GM18505 (cell line): ENCODE data around the gene SLC2A4.
A peak's percentile ranks its signal among the peaks of the same experiment; 100 is the strongest.

Experiments
- ATAC-seq: cut with Tn5 transposase; IDR thresholded peaks from one replicate; pipeline ENCODE4 v1.9.1; 2021; ENCODE audit not compliant: unreplicated experiment
- POLR2A ChIP-seq: IDR thresholded peaks from 4 replicates; pipeline ENCODE4 v1.6.1; 2011; ENCODE audit warnings: borderline replicate concordance; ENCODE audit not compliant: insufficient read depth, insufficient read length; ENCODE audit errors: extremely low read depth

Gene SLC2A4

GRCh38 chr17:7293159-7293558 is 11.6 kb downstream of the SLC2A4 start:
- ATAC-seq = no peak
- TF ChIP-seq POLR2A = no peak

- no peak for TF ChIP-seq POLR2A
- peak; percentile 1 for ATAC-seq
Observed at GRCh38 chr17:7293816-7294613, 12.5 kb downstream of the SLC2A4 start.

DNA sequence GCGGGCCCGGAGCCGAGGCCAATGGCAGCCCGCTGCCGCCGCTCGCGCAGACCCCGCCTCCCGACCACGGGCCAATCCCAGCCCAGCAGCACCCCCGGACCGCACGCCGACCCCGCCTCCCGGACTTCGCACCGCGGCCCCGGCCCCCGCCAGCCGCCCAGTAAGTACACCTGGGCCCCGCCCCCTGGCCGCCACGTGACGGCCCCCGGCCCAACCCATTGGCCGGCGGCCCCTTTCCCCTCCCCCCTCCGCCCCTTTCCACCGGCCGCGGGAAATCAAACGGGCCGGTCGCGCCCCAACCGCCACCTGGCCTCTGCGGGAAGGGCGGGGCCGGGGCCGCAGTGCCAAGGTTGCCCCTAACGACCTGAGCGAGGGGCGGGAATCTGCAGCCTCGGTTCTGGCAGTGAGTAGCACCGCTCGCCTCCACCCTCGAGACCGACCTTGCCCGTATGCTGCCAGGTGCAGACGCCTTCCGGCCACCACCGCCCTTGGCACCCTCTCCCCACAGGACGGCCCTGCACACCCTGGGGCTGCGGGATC is 13.2 kb downstream of the SLC2A4 start, which contains the start of gene YBX2:
TSS of gene YBX2 (minus strand) at position 26 of the 540 bp plus-strand sequence. CDS start 139 bp downstream, outside the sequence.
- TF ChIP-seq POLR2A = no peak
- peak; percentile 41 for ATAC-seq

- no peak for ATAC-seq
Observed at GRCh38 chr17:7295230-7296180, 14.0 kb downstream of the SLC2A4 start.

DNA sequence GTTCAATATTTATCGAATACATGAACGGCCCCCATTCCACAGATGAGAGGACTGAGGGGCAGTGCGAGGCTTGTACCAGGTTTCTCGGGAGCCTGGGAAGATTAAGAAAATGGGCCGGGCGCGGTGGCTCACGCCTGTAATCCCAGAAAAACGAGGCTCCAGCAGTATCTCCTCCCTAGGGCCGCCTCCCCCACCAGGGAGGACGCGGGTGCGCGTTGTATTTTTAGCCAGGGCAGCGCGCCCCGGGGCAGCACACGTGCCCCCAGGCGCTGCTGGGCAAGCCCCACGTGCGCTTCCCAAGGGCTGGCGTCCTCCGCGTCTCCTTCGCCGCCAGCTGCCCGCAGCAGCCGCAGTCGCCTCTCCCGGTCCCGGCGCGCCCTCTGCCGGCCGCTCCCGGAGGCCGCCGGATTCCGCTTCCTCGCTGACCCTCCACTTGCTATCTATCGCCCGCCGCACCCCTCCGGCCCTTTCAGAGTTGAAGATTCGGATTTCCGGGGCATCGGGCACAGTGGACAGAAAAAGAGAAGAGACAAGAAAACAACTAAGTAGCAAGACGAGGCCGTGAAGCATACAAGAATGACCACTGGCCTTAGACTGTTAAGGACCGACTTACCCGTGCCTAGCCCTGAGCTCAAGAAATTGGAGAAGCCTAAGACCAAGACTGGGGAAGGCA is 14.8 kb downstream of the SLC2A4 start:
- no peak for ATAC-seq
- no peak for TF ChIP-seq POLR2A

More at GRCh38 chr17:7295230-7296180, 14.0 kb downstream of the SLC2A4 start:
- TF ChIP-seq POLR2A = no peak

DNA sequence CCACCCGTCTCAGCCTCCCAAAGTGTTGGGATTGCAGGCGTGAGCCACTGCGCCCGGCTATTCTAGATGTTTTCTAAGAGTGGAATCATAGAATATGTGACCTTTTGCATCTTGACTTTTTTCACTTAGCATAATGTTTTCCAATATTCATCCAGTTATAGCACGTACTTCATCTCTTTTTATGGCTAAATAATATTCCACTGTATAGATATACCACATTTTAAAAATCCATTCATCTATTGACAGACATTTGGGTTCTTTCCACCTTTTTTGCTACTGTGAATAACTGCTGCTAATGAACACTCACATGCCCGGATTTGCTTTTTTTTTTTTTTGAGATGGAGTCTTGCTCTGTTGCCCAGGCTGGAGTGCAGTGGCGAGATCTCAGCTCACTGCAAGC is 22.7 kb downstream of the SLC2A4 start:
- no peak for ATAC-seq
- TF ChIP-seq POLR2A = no peak

- ATAC-seq = peak; percentile 67
- TF ChIP-seq POLR2A = peak; percentile 86
Observed at GRCh38 chr17:7306911-7307685, 25.6 kb downstream of the SLC2A4 start, which contains the start of gene EIF5A. TSS of gene EIF5A (plus strand) at chr17:7307628. CDS start at chr17:7309636, 2,008 bp downstream.

- no peak for TF ChIP-seq POLR2A
- peak; percentile 9 for ATAC-seq
Observed at GRCh38 chr17:7307686-7308624, 26.4 kb downstream of the SLC2A4 start.

DNA sequence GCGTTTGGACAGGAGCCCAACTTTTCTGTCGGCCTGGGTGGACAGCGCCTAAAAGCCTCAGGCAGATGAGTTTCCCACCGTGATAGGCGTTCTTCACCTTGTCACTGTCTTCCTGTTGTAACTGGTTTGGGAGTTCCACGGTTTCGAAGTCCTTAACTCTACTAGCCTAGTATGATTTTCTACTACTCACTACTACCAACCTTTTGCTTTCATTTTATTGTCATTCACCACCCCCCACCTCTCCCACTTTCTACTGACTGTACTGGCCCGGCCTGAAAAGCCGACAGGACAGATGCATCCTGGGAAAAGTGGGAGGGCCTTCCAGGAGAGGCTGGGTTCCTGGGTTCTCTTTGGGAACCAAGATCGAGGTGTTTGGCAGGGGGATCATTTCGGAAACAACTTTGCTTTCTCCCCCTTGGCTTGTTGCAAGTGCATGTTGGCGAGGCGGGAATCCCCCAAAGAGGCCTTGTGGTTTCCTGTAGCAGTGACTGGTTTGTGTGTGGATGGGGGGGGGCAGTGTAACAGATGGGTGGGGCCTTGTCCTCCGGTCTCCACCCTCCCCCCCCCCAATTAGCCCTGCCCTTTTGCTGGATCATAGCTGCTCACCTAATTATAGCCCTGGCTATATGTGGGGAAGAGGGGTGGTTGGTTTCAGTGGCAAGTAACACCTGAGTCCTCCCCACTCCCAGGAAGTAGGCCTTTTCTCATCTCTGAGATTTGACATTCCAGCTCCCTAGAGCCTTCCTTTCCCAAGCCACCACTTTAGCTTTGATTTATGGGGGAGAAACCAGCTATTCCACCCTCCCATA is 27.3 kb downstream of the SLC2A4 start:
- ATAC-seq = peak; percentile 17
- TF ChIP-seq POLR2A = peak; percentile 57

- no peak for TF ChIP-seq POLR2A
- ATAC-seq = no peak
Observed at GRCh38 chr17:7309628-7310027, 28.1 kb downstream of the SLC2A4 start.
